ENCODE data around the gene PLEKHH3. TPM values are rescaled to one million over a fixed set of nuclear protein-coding genes. Genes with fewer than 3 reads are reported as not detected.

The PLEKHH3 gene
- total RNA-seq, 6 experiments from 2014 or later, result 16.4 to 22.4 (median 19.1) TPM

GRCh38 chr17:42694524-42694923 is 17.7 kb upstream of the PLEKHH3 start:
- peaks cover 14% of the 10 kb centered on the region for H3K36me3 Mint-ChIP-seq (ENCODE audit: low read depth)
- H3K4me1 Mint-ChIP-seq (ENCODE audit: low read depth), result peaks cover 15% of the 10 kb centered on the region
- H3K9me3 Mint-ChIP-seq, result no peaks in the 10 kb centered on the region
- H3K4me3 Mint-ChIP-seq, result no peak overlapping the region
- no peak overlapping the region for H3K27ac Mint-ChIP-seq
- TF ChIP-seq, protein P1, sequence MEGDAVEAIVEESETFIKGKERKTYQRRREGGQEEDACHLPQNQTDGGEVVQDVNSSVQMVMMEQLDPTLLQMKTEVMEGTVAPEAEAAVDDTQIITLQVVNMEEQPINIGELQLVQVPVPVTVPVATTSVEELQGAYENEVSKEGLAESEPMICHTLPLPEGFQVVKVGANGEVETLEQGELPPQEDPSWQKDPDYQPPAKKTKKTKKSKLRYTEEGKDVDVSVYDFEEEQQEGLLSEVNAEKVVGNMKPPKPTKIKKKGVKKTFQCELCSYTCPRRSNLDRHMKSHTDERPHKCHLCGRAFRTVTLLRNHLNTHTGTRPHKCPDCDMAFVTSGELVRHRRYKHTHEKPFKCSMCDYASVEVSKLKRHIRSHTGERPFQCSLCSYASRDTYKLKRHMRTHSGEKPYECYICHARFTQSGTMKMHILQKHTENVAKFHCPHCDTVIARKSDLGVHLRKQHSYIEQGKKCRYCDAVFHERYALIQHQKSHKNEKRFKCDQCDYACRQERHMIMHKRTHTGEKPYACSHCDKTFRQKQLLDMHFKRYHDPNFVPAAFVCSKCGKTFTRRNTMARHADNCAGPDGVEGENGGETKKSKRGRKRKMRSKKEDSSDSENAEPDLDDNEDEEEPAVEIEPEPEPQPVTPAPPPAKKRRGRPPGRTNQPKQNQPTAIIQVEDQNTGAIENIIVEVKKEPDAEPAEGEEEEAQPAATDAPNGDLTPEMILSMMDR (IDR thresholded peaks at IDR 0.05), result no peak
- DNase-seq, result no peak
- H3K27me3 Mint-ChIP-seq (ENCODE audit: insufficient read depth), result peaks cover 2% of the 10 kb centered on the region

- H3K9me3 Mint-ChIP-seq, result no peaks in the 10 kb centered on the region
- DNase-seq, result no peak
- no peak overlapping the region for H3K4me3 Mint-ChIP-seq
- H3K27me3 Mint-ChIP-seq (ENCODE audit: insufficient read depth), result no peaks in the 10 kb centered on the region; the same call in 1 of the 2 replicates
- H3K36me3 Mint-ChIP-seq (ENCODE audit: low read depth), result peaks cover 11% of the 10 kb centered on the region
- no peak overlapping the region for H3K27ac Mint-ChIP-seq
- TF ChIP-seq, protein P1 (IDR thresholded peaks at IDR 0.05), result no peak
- no peaks in the 10 kb centered on the region for H3K4me1 Mint-ChIP-seq (ENCODE audit: low read depth)
Measured at GRCh38 chr17:42692489-42692888, 15.7 kb upstream of the PLEKHH3 start.

GRCh38 chr17:42691021-42691545 is 14.3 kb upstream of the PLEKHH3 start:
- Mint-ChIP-seq H3K4me3 (no peak overlapping the region), H3K36me3 (ENCODE audit: low read depth) (peaks cover 18% of the 10 kb centered on the region), H3K27ac (no peak overlapping the region), H3K4me1 (ENCODE audit: low read depth) (no peaks in the 10 kb centered on the region), H3K27me3 (ENCODE audit: insufficient read depth) (no peaks in the 10 kb centered on the region; the same call in 1 of the 2 replicates), H3K9me3 (no peaks in the 10 kb centered on the region)
- TF ChIP-seq, protein P1 (IDR thresholded peaks at IDR 0.05), result no peak
- DNase-seq, result no peak

- Mint-ChIP-seq H3K9me3 (no peaks in the 10 kb centered on the region), H3K4me3 (no peak overlapping the region), H3K4me1 (ENCODE audit: low read depth) (no peaks in the 10 kb centered on the region), H3K27me3 (ENCODE audit: insufficient read depth) (no peaks in the 10 kb centered on the region; the same call in 1 of the 2 replicates), H3K27ac (no peak overlapping the region), H3K36me3 (ENCODE audit: low read depth) (peaks cover 17% of the 10 kb centered on the region)
- TF ChIP-seq, protein P1 (IDR thresholded peaks at IDR 0.05), result no peak
- no peak for DNase-seq
Measured at GRCh38 chr17:42690596-42690995, 13.8 kb upstream of the PLEKHH3 start.

GRCh38 chr17:42687707-42688320 is 11.0 kb upstream of the PLEKHH3 start:
- no peak for DNase-seq
- Mint-ChIP-seq H3K36me3 (ENCODE audit: low read depth) (peaks cover 22% of the 10 kb centered on the region), H3K9me3 (no peaks in the 10 kb centered on the region), H3K4me1 (ENCODE audit: low read depth) (peaks cover 7% of the 10 kb centered on the region), H3K27ac (no peak overlapping the region), H3K27me3 (ENCODE audit: insufficient read depth) (no peaks in the 10 kb centered on the region; the same call in 1 of the 2 replicates), H3K4me3 (no peak overlapping the region)
- TF ChIP-seq, protein P1 (IDR thresholded peaks at IDR 0.05), result no peak

All from HFFc6 (cell line).